Spinal cord (tissue), 10 donors: ENCODE data around the gene C1orf35. TPM values are rescaled to one million over a fixed set of nuclear protein-coding genes. Genes with fewer than 3 reads are reported as not detected.

Experiments
- DNase-seq, 6 donors: peaks; one replicate each; pipeline versions ENCODE4 v3.0.0 to v3.0.0-alpha.2; 2013 to 2015; ENCODE audit warnings: low spot score in 6 of 6, low read depth in 4 of 6
- H3K27ac ChIP-seq: one replicate; pipeline ENCODE4 v1.5.1; 2013; ENCODE audit warnings: low read depth, low read length, control low read depth
- H3K27me3 ChIP-seq: one replicate; pipeline ENCODE4 v1.6.1; 2013; ENCODE audit warnings: low read length; ENCODE audit not compliant: control insufficient read depth, insufficient read depth
- H3K36me3 ChIP-seq: one replicate; pipeline ENCODE4 v1.6.1; 2013; ENCODE audit warnings: low read length; ENCODE audit not compliant: control insufficient read depth, insufficient read depth
- H3K4me1 ChIP-seq: one replicate; pipeline ENCODE4 v1.6.1; 2013; ENCODE audit warnings: low read length; ENCODE audit not compliant: control insufficient read depth, insufficient read depth
- H3K4me3 ChIP-seq: one replicate; pipeline ENCODE4 v1.5.1; 2013; ENCODE audit warnings: low read depth, low read length, control low read depth
- H3K9me3 ChIP-seq: one replicate; pipeline ENCODE4 v1.6.1; 2013; ENCODE audit warnings: low read length; ENCODE audit not compliant: control insufficient read depth, insufficient read depth
- WGBS: methylation state at CpG from one replicate; pipeline ENCODE4 v1.1.5; 2013; ENCODE audit warnings: missing lambda C conversion rate; ENCODE audit not compliant: insufficient coverage; 5-methylcytosine and 5-hydroxymethylcytosine counted together
- polyA plus RNA-seq, 2 donors: library from polyadenylated mRNA; unstranded; fragments of 120-200 nt; gene quantifications; one replicate each; pipeline ENCODE4 v1.2.1, GENCODE V29; 2013; ENCODE audit not compliant: insufficient read length in 2 of 2
- total RNA-seq, 2 donors: library from RNA; depleted of rRNA in 1 of 2; stranded (reverse); fragments of 120-200 nt in 1 of 2; fragments of >200 nt in 1 of 2; gene quantifications; one replicate each; pipeline versions ENCODE4 v1.2.3 to v1.2.4, GENCODE V29; 2013 to 2014
- donor health status: healthy.

C1orf35 gene
- total and polyA plus RNA-seq, 4 donors: 3.8 to 29.4 (median 20.1) TPM

GRCh38 chr1:228142701-228143136 is 39.6 kb upstream of the C1orf35 start:
- H3K4me3 ChIP-seq: no peak overlapping the region
- no peak overlapping the region for H3K27ac ChIP-seq
- no peaks in the 10 kb centered on the region for H3K9me3 ChIP-seq
- H3K27me3 ChIP-seq: no peaks in the 10 kb centered on the region
- DNase-seq: no peak
- WGBS: 84% methylated on average over 11 of the region's 11 CpGs
- H3K36me3 ChIP-seq: peaks cover 61% of the 10 kb centered on the region
- H3K4me1 ChIP-seq: peaks cover 44% of the 10 kb centered on the region

GRCh38 chr1:228142155-228142691 is 39.1 kb upstream of the C1orf35 start:
- Histone ChIP-seq H3K4me3 (no peak overlapping the region), H3K27me3 (no peaks in the 10 kb centered on the region), H3K27ac (no peak overlapping the region), H3K4me1 (peaks cover 44% of the 10 kb centered on the region), H3K9me3 (no peaks in the 10 kb centered on the region), H3K36me3 (peaks cover 56% of the 10 kb centered on the region)
- no peak for DNase-seq
- 88% methylated on average over 14 of the region's 16 CpGs for WGBS

- Histone ChIP-seq H3K4me3 (peak overlapping the region; percentile 82), H3K9me3 (no peaks in the 10 kb centered on the region), H3K27ac (peak overlapping the region; percentile 84), H3K27me3 (no peaks in the 10 kb centered on the region), H3K36me3 (peaks cover 48% of the 10 kb centered on the region), H3K4me1 (peaks cover 44% of the 10 kb centered on the region)
- DNase-seq: no peak
- 70% methylated on average over 26 of the region's 27 CpGs for WGBS
Measured at GRCh38 chr1:228141226-228142044, 38.3 kb upstream of the C1orf35 start.

- 12% methylated on average over 25 of the region's 25 CpGs for WGBS
Measured at GRCh38 chr1:228140724-228141225, 37.6 kb upstream of the C1orf35 start.

DNA sequence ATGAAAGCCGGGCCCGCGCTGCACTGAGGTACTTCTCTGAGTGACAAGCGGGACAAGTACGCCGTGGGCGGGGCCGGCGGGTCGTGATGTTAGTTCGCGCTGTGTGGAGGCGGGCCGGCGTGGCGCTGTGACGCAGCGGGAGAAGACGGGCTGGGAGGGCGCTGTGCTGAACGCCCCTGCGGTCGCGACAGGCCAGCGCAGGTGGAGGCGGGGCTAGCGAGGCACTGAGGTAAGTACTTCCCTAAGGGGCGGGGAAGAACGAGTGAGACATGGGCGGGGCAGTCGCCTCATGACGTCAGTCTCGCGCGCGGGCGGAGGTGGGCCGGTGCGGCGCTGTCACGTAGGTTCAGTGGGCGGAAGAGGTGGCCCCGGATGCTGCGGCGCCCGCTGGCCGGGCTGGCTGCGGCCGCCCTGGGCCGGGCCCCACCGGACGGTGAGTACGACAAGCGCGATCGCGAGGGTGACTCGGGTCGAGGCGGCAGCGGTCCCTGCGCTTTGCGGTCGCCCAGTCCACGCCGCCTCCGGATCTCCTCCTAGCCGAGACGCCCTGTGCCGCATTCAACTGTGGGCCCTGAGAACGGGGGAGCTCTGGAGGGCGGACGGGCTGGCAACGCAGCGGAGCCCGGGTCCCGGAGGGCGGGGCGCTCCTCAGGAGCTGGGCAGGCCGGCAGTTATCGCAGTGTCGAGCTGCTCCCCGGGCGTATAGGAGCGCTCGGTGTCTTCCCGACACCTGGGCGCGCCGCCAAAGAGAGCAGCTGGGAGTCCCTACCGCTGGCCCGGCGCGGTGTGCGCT is 37.0 kb upstream of the C1orf35 start, which contains the start of gene GUK1:
TSS of gene GUK1 (plus strand) at position 349 of the 793 bp plus-strand sequence. CDS start at position 373, 24 bp downstream.
- no peaks in the 10 kb centered on the region for H3K9me3 ChIP-seq
- H3K27ac ChIP-seq: peak within 1 kb of the TSS; percentile 84
- H3K36me3 ChIP-seq: peaks cover 35% of the 10 kb centered on the region
- H3K4me3 ChIP-seq: peak within 1 kb of the TSS; percentile 82
- H3K27me3 ChIP-seq: no peaks in the 10 kb centered on the region
- WGBS: under 1% methylated on average over 95 of the region's 95 CpGs
- DNase-seq: peak; percentile 83 to 99 (median 92)
- peaks cover 44% of the 10 kb centered on the region for H3K4me1 ChIP-seq

More at GRCh38 chr1:228140724-228141225, 37.6 kb upstream of the C1orf35 start:
- Histone ChIP-seq H3K27me3 (no peaks in the 10 kb centered on the region), H3K4me3 (peak overlapping the region; percentile 82), H3K4me1 (peaks cover 44% of the 10 kb centered on the region), H3K36me3 (peaks cover 42% of the 10 kb centered on the region), H3K9me3 (no peaks in the 10 kb centered on the region), H3K27ac (peak overlapping the region; percentile 84)
- no peak for DNase-seq

DNA sequence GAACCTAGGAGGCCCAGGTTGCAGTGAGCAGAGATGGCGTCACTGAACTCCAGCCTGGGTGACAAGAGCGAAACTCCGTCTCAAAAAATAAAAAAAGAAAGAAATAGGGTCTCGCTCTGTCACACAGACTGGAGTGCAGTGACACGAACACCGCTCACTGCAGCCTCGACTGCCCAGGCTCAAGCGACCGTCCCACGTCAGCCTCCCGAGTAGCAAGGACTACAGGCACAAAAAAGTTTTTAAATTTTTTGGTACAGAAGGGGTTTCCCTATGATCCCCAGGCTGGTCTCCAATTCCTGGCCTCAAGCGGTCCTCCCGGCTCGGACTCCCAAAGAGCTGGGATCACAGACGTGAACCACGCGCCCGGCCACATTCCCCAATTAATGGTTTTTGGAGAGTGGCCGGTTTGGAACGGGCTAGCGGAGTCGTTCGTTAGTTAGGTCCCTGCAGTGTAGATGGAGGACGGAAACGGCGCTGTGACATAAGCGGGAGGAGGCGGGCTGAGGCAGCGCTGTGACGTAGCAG is 36.3 kb upstream of the C1orf35 start:
- no peak for DNase-seq
- Histone ChIP-seq H3K27me3 (peaks cover 4% of the 10 kb centered on the region), H3K27ac (peak overlapping the region; percentile 84), H3K36me3 (peaks cover 29% of the 10 kb centered on the region), H3K4me1 (peaks cover 43% of the 10 kb centered on the region), H3K4me3 (peak overlapping the region; percentile 82), H3K9me3 (no peaks in the 10 kb centered on the region)
- 23% methylated on average over 28 of the region's 30 CpGs for whole genome bisulfite sequencing

GRCh38 chr1:228136901-228137300 is 33.8 kb upstream of the C1orf35 start:
- no CpG with 5 or more reads among the region's 1 CpG for WGBS

DNA sequence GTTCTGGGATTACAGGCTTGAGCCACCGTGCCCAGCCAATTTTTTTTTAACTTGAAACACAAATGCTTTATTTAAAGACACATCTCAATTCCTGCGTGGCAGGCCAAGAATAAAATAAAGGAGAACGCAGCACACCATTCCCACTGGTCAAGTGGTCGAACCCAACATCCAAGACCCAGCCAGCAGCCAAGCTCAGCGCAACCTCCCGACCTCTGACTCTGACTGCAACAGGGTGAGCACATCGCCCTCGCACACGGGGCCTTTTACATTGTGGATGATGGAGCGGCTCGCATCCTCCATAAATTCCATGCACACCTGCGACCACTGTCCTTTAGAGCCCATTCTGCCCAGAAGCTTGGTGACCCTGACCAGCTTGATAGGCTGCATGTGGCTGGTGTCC is 31.5 kb upstream of the C1orf35 start:
- 82% methylated on average over 9 of the region's 12 CpGs for WGBS
- peaks cover 5% of the 10 kb centered on the region for H3K4me1 ChIP-seq
- no peak for DNase-seq
- H3K36me3 ChIP-seq: no peaks in the 10 kb centered on the region
- H3K27ac ChIP-seq: no peak overlapping the region
- no peak overlapping the region for H3K4me3 ChIP-seq
- no peaks in the 10 kb centered on the region for H3K9me3 ChIP-seq
- H3K27me3 ChIP-seq: peaks cover 10% of the 10 kb centered on the region

More at GRCh38 chr1:228136901-228137300, 33.8 kb upstream of the C1orf35 start:
- Histone ChIP-seq H3K27ac (no peak overlapping the region), H3K9me3 (no peaks in the 10 kb centered on the region), H3K27me3 (peaks cover 8% of the 10 kb centered on the region), H3K36me3 (peaks cover 8% of the 10 kb centered on the region), H3K4me1 (peaks cover 23% of the 10 kb centered on the region), H3K4me3 (no peak overlapping the region)
- DNase-seq: no peak

DNA sequence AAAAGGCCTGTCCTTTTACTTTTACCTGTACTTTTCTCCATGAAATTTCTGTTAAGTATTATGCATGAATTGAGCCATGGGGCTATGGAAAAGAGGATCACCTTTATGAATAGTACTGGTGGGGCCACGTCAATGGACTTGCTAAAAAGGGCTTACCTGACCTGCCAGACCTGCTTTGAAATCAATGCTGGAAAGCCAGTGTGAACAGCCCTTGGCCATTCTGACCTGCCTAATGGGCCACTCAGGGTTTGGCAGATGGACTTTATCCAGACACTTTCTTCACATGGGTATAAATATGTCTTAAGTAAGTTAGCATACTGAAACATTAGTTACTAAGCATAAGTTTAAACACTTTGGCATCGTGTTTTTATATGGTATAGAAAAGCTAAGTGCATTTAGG is 28.6 kb upstream of the C1orf35 start:
- WGBS: 91% methylated on average over 1 of the region's 2 CpGs
- no peaks in the 10 kb centered on the region for H3K4me1 ChIP-seq
- no peaks in the 10 kb centered on the region for H3K9me3 ChIP-seq
- H3K4me3 ChIP-seq: no peak overlapping the region
- H3K27ac ChIP-seq: no peak overlapping the region
- no peaks in the 10 kb centered on the region for H3K36me3 ChIP-seq
- DNase-seq: no peak
- peaks cover 10% of the 10 kb centered on the region for H3K27me3 ChIP-seq
